ENCODE results near the gene KL. TPM values are rescaled to one million over a fixed set of nuclear protein-coding genes. Genes with fewer than 3 reads are reported as not detected.

Gene KL
- polyA plus RNA-seq (2013, experiment 1 of 2; ENCODE audit: insufficient read length), result not detected
- polyA plus RNA-seq (2013, experiment 2 of 2; ENCODE audit: insufficient read length), result not detected

- DNase-seq, result peak; percentile 12
Measured at GRCh38 chr13:33016414-33017322, at the start of gene KL. KL (plus strand) TSS chr13:33016423; CDS start chr13:33016441, 18 bp downstream.

DNA sequence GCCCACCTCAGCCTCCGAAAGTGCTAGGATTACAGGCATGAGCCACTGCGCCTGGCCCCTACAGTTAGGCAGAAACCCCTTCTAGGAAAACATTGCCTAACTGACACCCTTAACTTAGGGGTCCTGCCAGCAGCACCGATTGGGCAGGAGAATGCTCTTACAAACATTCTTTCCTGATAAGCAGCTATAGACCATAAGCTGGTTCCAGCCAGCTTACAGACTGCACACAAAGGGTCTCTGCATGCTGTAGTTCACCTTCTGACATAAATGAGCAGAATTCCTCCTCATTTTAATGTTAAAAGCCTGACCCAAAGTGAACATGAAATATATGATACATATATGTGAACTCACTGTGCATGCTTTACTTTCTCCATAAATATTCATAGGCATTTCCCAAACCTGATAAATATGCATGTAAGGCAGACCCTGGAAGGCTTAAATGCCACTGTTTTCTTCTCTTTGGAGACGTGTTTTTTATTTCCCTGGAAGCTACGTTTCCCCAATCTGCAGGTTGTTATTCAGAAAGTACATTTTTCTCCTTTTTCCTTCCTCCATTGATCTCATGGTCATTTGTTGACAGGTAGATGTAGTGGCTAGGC, 48.5 kb upstream of the KL start:
- DNase-seq, result no peak

DNA sequence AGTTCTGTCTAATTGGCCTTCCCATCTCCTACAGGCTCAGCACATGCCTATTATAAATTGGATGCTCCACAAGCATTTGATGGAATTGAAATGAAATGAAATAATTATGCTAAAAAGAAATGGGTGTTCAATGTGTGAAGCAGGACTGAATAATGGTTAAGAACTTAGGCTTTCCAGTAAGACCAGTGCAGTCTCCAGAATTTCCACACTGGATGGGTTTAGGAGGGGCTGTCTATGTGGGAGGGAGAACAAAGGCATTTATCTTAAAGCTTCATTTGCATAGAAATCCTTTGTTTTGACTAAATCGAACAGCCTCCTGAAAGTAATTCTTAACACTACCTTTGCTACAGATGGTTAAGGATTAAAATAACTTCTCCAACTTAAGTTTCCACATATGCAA, 47.9 kb upstream of the KL start:
- DNase-seq, result no peak

- no peak for DNase-seq
Measured at GRCh38 chr13:32968793-32969192, 47.4 kb upstream of the KL start.

- DNase-seq, result peak; percentile 37
Measured at GRCh38 chr13:32969516-32969941, 46.7 kb upstream of the KL start.

GRCh38 chr13:32976056-32976805, 40.0 kb upstream of the KL start:
- no peak for DNase-seq

- no peak for DNase-seq
Measured at GRCh38 chr13:32976912-32977311, 39.3 kb upstream of the KL start.

DNA sequence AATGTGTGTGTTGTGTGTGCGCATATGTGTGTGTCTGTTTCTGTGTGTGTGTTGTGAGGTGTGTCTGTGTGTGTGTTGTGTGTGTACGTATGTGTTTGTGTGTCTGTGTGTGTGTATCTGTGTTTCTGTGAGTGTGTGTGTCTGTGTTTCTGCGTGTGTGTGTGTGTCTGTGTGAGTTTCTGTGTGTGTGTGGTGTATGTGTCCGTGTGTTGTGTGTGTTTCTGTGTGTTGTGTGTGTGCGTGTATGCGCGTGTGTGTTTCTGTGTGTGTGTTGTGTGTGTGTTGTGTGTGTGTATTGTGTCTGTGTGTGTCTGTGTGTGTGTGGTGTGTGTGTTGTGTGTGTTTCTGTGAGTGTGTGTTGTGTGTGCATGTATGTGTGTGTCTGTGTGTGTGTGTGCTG, 38.9 kb upstream of the KL start:
- DNase-seq, result no peak

GRCh38 chr13:32978278-32978677, 37.9 kb upstream of the KL start:
- no peak for DNase-seq

- DNase-seq, result no peak
Measured at GRCh38 chr13:32983058-32983457, 33.2 kb upstream of the KL start.

DNA sequence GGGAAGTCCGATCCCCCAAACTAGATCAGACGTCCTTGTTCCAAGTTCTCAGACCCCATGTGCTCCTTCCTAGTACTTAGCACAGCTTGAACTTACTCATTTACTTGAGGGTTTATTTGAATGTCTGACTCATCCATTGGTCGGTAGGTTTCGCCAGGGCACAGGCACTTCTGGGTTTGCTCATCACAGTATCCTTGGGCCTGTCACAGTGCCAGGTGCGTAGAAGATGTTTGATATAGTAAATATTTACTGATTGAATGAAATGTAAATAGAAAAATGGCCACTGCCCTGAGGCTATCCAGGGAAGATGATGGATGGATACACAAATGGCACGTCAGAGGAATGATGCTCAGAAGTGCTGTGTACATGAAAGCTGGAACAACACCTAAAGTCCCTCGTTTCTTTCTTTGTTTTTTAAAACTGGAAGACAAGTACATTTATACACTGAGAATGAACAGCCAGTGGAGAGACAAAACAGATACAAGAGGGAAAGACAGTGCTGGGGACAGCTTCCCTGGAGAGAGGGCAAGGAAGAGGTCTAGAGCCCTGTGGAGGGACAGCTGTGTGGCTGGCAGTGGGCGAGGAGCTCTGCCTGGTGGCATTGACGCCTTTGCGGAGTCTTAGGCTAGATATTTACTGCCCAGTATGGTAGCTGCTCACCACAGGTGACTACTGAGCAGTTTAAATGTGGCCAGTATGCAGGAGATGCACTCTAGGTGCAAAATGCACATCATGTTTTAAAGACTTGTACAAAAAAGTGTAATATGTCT, 31.2 kb upstream of the KL start:
- no peak for DNase-seq

- no peak for DNase-seq
Measured at GRCh38 chr13:32986552-32986951, 29.7 kb upstream of the KL start.

GRCh38 chr13:32987462-32987861, 28.8 kb upstream of the KL start:
- no peak for DNase-seq

- no peak for DNase-seq
Measured at GRCh38 chr13:32988608-32989289, 27.5 kb upstream of the KL start.

- DNase-seq, result no peak
Measured at GRCh38 chr13:32989290-32989667, 26.9 kb upstream of the KL start.

- DNase-seq, result no peak
Measured at GRCh38 chr13:32989942-32990341, 26.3 kb upstream of the KL start.

GRCh38 chr13:32993145-32993544, 23.1 kb upstream of the KL start:
- DNase-seq, result no peak

GRCh38 chr13:32997399-32997798, 18.8 kb upstream of the KL start:
- DNase-seq, result no peak

GRCh38 chr13:32998966-32999365, 17.3 kb upstream of the KL start:
- no peak for DNase-seq

DNA sequence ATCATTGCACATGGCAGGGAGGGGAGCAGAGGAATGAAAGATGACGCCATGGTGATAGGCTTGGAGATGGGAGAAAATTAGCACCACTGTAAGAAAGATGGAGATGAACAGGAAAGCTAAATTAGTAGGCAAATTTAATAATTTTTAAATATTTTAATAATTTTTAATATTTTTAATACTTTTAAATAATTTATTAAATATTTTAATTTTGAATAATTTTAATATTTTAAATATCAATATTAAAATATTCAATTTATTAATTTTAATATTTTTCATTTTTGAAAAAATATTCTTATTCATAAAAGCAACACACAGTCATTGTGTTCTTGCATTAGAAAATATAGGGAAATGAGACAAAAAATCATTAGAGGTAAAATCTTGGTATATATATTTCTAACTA, 15.9 kb upstream of the KL start:
- DNase-seq, result no peak

- no peak for DNase-seq
Measured at GRCh38 chr13:33003458-33004019, 12.7 kb upstream of the KL start.

DNA sequence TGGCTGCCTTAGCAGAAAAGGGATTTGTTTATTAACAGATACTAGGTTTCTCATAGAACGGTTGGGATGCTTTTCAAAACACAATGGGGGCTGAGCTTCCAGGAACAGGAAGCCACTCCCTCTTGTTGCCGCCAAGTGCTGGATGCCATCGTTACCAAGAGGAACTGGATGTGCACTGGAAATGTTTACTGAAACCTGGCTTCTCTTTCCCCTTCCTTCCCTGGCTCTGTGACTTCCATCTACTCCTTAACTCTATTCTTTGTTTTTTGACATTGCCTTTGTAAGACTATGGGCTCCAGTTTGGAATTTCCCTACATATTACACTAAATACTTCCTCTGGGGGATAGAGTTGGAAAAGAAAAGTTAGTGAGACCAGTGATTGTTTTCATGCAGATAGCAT, 11.7 kb upstream of the KL start:
- DNase-seq, result no peak

All from fibroblast of skin of back (primary cell).